Measurements from ENCODE around the gene NCOR1. TPM values are rescaled to one million over a fixed set of nuclear protein-coding genes. Genes with fewer than 3 reads are reported as not detected.
A peak's percentile ranks its signal among the peaks of the same experiment; 100 is the strongest.

NCOR1 gene
- total RNA-seq, 1 donor from 2014 or later = 81.0 TPM

DNA sequence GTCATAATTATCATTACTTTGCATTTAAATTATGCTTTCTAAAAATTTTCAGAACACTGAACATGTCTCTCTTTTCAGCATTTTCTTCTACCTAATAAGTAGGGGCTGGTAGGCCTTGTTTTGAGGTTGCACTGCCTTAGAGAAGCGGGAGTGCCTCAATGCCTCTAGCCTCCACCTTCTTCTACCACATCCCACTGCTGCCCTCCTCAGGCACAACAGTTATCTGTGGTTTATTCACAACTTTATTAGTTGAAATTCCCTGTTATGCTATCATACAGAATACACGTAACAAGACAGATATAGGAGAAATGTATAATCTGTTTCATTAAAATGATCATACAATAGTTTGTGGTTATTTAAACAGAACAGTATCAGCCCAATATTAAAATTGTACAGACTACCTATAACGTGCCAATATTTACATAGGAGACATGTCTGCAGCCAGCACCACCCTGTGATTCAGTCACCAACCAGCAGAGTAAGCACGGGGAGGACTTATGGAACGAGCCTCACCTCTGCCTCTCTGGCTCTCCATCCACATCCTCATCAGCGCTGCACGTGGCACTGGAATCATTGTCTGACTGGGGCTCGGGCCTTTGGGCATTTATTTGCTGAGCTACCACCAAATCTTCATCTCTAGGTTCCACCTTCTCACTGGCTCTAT, 114.5 kb downstream of the NCOR1 start:
- no peak for DNase-seq (ENCODE audit: low spot score in 2 of 2)
- Histone ChIP-seq H3K9me3 (no peaks in the 10 kb centered on the region), H3K27ac (no peak overlapping the region), H3K27me3 (no peaks in the 10 kb centered on the region), H3K36me3 (peaks cover 38 to 65% of the 10 kb centered on the region in 2 donors), H3K4me3 (no peak overlapping the region), H3K4me1 (no peaks in the 10 kb centered on the region)
- TF ChIP-seq, protein P1, sequence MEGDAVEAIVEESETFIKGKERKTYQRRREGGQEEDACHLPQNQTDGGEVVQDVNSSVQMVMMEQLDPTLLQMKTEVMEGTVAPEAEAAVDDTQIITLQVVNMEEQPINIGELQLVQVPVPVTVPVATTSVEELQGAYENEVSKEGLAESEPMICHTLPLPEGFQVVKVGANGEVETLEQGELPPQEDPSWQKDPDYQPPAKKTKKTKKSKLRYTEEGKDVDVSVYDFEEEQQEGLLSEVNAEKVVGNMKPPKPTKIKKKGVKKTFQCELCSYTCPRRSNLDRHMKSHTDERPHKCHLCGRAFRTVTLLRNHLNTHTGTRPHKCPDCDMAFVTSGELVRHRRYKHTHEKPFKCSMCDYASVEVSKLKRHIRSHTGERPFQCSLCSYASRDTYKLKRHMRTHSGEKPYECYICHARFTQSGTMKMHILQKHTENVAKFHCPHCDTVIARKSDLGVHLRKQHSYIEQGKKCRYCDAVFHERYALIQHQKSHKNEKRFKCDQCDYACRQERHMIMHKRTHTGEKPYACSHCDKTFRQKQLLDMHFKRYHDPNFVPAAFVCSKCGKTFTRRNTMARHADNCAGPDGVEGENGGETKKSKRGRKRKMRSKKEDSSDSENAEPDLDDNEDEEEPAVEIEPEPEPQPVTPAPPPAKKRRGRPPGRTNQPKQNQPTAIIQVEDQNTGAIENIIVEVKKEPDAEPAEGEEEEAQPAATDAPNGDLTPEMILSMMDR (IDR thresholded peaks at IDR 0.05) = no peak
- intact Hi-C loops (cut with DNase I) = no loop called here

DNA sequence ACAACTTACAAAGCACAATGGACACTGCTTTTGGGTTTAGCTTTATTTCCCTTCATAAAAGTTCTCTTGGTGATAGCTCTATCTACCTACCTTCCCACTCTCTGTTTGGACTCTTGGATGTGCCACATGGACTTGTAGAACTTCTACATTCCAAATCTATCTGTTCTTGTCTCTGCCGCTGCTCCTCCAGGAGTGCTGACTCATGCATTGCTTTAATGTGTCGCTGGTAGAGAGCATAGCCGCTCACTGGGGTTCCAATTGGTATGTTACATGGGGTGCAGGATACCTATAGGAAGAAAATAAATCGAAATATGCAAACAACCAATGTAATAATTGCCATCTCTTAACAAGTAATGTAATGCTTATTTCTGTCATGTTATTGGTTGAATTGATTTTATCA, 123.6 kb downstream of the NCOR1 start:
- no peak overlapping the region for H3K27ac ChIP-seq
- TF ChIP-seq, protein P1 (IDR thresholded peaks at IDR 0.05) = no peak
- H3K4me3 ChIP-seq = no peak overlapping the region
- H3K36me3 ChIP-seq = peaks cover 8 to 35% of the 10 kb centered on the region in 2 donors
- intact Hi-C loops (cut with DNase I) = no loop called here
- DNase-seq (ENCODE audit: low spot score in 2 of 2) = no peak
- H3K4me1 ChIP-seq = no peaks in the 10 kb centered on the region
- H3K9me3 ChIP-seq = no peaks in the 10 kb centered on the region
- H3K27me3 ChIP-seq = no peaks in the 10 kb centered on the region

DNA sequence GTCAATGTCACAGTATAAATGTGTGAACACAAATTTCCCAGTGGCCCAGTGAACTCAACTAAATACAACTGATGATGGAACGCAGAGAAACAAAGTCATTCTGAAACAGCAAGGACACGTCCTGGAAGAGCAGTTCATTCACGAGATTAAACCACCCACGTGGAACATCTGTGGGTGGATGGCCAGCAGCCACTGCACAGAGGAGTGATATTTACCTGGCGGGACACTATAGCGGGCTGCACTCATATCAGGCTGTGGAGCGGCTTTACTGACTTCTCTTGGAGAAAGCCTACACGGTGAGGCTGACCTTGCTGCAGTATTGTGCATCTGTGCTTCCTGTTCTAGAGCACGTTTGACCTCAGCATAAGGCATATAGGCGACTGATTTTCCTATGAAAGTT, 128.4 kb downstream of the NCOR1 start:
- Histone ChIP-seq H3K4me3 (no peak overlapping the region), H3K4me1 (peaks cover 0 to 7% of the 10 kb centered on the region in 2 donors), H3K9me3 (no peaks in the 10 kb centered on the region), H3K27ac (no peak overlapping the region), H3K36me3 (peaks cover 0 to 30% of the 10 kb centered on the region in 2 donors), H3K27me3 (no peaks in the 10 kb centered on the region)
- TF ChIP-seq, protein P1 (IDR thresholded peaks at IDR 0.05) = no peak
- intact Hi-C loops (cut with DNase I) = no loop called here
- DNase-seq (ENCODE audit: low spot score in 2 of 2) = no peak

DNA sequence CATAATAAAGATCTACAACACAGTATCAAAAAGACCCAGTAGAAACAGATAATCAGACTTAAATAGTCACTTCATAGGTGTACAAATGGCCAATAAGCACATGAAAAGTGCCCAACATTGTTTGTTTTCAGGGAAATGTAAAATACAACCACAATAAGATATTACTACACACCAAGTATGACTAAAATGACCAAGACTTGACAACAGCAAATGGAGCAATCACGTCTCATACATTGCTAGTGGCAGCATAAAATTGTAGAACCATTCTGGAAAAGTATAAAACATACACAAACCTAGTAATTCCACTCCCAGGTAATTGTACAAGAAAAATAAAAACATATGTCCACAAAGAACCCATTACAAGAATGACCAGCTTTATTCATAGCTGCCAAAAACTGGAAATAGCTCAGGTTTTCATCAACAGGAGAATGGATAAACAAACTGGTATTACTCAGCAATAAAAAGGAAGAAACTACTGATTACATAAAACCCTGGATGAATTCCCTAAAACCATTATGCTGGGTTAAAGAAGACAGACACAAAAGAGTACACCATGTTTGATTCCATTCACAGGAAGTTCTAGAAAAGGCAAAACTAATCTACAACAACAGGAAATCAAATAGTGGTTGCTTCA, 130.2 kb downstream of the NCOR1 start:
- TF ChIP-seq, protein P1 (IDR thresholded peaks at IDR 0.05) = no peak
- DNase-seq (ENCODE audit: low spot score in 2 of 2) = no peak
- intact Hi-C loops (cut with DNase I) = no loop called here
- H3K9me3 ChIP-seq = no peaks in the 10 kb centered on the region
- H3K27ac ChIP-seq = peak overlapping the region; percentile 38 to 67
- H3K36me3 ChIP-seq = peaks cover 3 to 29% of the 10 kb centered on the region in 2 donors
- no peaks in the 10 kb centered on the region for H3K27me3 ChIP-seq
- H3K4me3 ChIP-seq = no peak overlapping the region
- H3K4me1 ChIP-seq = peaks cover 0 to 13% of the 10 kb centered on the region in 2 donors

DNA sequence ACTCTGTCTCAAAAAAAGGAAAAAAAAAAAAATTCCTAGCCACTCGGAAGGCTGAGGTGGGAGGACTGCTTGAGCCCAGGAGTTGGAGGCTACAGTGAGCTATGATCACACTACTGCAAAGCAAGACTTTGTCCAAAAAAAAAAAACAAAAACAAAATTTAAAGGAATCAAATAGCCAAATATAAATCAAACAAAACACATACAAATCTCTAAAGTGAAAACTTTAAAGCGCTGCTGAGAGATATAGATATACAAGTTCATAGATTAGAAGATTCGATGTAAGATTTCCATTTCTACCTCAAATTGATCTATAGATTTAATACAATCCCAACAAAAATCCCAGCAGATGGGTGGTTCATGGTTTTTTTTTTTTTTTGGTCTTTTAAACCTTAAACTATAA, 132.1 kb downstream of the NCOR1 start:
- H3K9me3 ChIP-seq = no peaks in the 10 kb centered on the region
- H3K36me3 ChIP-seq = peaks cover 19 to 49% of the 10 kb centered on the region in 2 donors
- intact Hi-C loops (cut with DNase I) = no loop called here
- H3K27ac ChIP-seq = peak overlapping the region in 1 of 2 donors; percentile 3
- no peaks in the 10 kb centered on the region for H3K27me3 ChIP-seq
- no peak for DNase-seq (ENCODE audit: low spot score in 2 of 2)
- TF ChIP-seq, protein P1 (IDR thresholded peaks at IDR 0.05) = no peak
- no peak overlapping the region for H3K4me3 ChIP-seq
- peaks cover 0 to 13% of the 10 kb centered on the region in 2 donors for H3K4me1 ChIP-seq

Data from ascending aorta (tissue), 2 donors.